OCI-LY3 (cell line): Measurements from ENCODE around the gene KCNH6.

Experiments
- H2AFZ ChIP-seq: fragments of 200-600, 300-600 bp; shearing (Covaris generic); 2 replicates; pipeline ENCODE4 v1.6.0; 2014; ENCODE audit warnings: antibody characterized with exemption, low read depth, low read length
- H3K27ac ChIP-seq: fragments of 200-600, 300-600 bp; sonication (generic); 2 replicates; pipeline ENCODE4 v1.5.1; 2014; ENCODE audit warnings: mild to moderate bottlenecking, low read length, moderate library complexity, mixed read lengths
- H3K27me3 ChIP-seq: fragments of 200-600, 300-600 bp; sonication (generic); 2 replicates; pipeline ENCODE4 v1.6.1; 2014; ENCODE audit warnings: low read depth, low read length, mixed read lengths
- H3K36me3 ChIP-seq: fragments of 200-600, 300-600 bp; sonication (generic); replicated peaks from 2 replicates; pipeline ENCODE3; 2014; ENCODE audit warnings: low read depth, low read length, mixed read lengths
- H3K4me1 ChIP-seq: fragments of 300-600, 200-600 bp; sonication (generic); 2 replicates; pipeline ENCODE4 v1.6.1; 2014; ENCODE audit warnings: low read length, mixed read lengths
- H3K4me2 ChIP-seq: fragments of 200-600, 300-600 bp; sonication (generic); 2 replicates; pipeline ENCODE4 v1.6.1; 2014; ENCODE audit warnings: low read length, mixed read lengths
- H3K4me3 ChIP-seq: fragments of 300-600, 200-600 bp; sonication (generic); 2 replicates; pipeline ENCODE4 v1.5.1; 2014; ENCODE audit warnings: antibody characterized with exemption, mild to moderate bottlenecking, low read length, moderate library complexity
- H3K79me2 ChIP-seq: fragments of 300-600, 200-600 bp; shearing (Covaris generic); 2 replicates; pipeline ENCODE4 v1.6.1; 2014; ENCODE audit warnings: mild to moderate bottlenecking, low read length, mixed read lengths
- H3K9ac ChIP-seq: fragments of 300-600, 200-600 bp; shearing (Covaris generic); 2 replicates; pipeline ENCODE4 v1.6.0; 2014; ENCODE audit warnings: mild to moderate bottlenecking, low read length, moderate library complexity
- H3K9me3 ChIP-seq: fragments of 200-600, 300-600 bp; shearing (Covaris generic); 2 replicates; pipeline ENCODE4 v1.6.1; 2014; ENCODE audit warnings: low read length, mixed read lengths; ENCODE audit not compliant: insufficient read depth
- H4K20me1 ChIP-seq: fragments of 200-600, 300-600 bp; sonication (generic); 2 replicates; pipeline ENCODE4 v1.6.1; 2016; ENCODE audit warnings: low read length, mixed read lengths; ENCODE audit not compliant: insufficient read depth
- CTCF ChIP-seq: fragments of 200-600, 300-600 bp; sonication (generic); IDR thresholded peaks from 2 replicates; pipeline ENCODE4 v1.5.1; 2014; ENCODE audit warnings: antibody characterized with exemption, low read length, low read depth
- EZH2phosphoT487 ChIP-seq: fragments of 200-600 bp; shearing (Covaris generic); IDR thresholded peaks from 2 replicates; pipeline ENCODE4 v1.6.1; 2018; ENCODE audit warnings: antibody characterized with exemption, mixed run types, low read depth

The KCNH6 gene

GRCh38 chr17:63563339-63563738 is 40.2 kb downstream of the KCNH6 start:
- Histone ChIP-seq H3K79me2 (peaks cover 80% of the 10 kb centered on the region), H3K36me3 (no peaks in the 10 kb centered on the region), H3K4me3 (no peak overlapping the region), H3K4me2 (no peak overlapping the region), H3K9ac (no peak overlapping the region), H2AFZ (no peak overlapping the region), H3K9me3 (no peaks in the 10 kb centered on the region), H4K20me1 (peaks cover 48% of the 10 kb centered on the region), H3K27me3 (no peaks in the 10 kb centered on the region), H3K27ac (no peak overlapping the region), H3K4me1 (no peaks in the 10 kb centered on the region)
- TF ChIP-seq EZH2phosphoT487 (no peak), CTCF (no peak)

- Histone ChIP-seq H3K27me3 (no peaks in the 10 kb centered on the region), H2AFZ (no peak overlapping the region), H3K27ac (no peak overlapping the region), H3K9ac (no peak overlapping the region), H3K9me3 (no peaks in the 10 kb centered on the region), H3K36me3 (no peaks in the 10 kb centered on the region), H3K79me2 (peaks cover 83% of the 10 kb centered on the region), H3K4me3 (no peak overlapping the region), H3K4me2 (no peak overlapping the region), H4K20me1 (peaks cover 55% of the 10 kb centered on the region), H3K4me1 (no peaks in the 10 kb centered on the region)
- TF ChIP-seq CTCF (no peak), EZH2phosphoT487 (no peak)
These were observed 41.4 kb downstream of the KCNH6 start for GRCh38 chr17:63564562-63564961.

GRCh38 chr17:63567229-63567628 is 44.1 kb downstream of the KCNH6 start:
- H3K27ac ChIP-seq, result no peak overlapping the region
- H2AFZ ChIP-seq, result no peak overlapping the region
- H3K27me3 ChIP-seq, result no peaks in the 10 kb centered on the region
- no peaks in the 10 kb centered on the region for H3K4me1 ChIP-seq
- H3K79me2 ChIP-seq, result peaks cover 76% of the 10 kb centered on the region
- no peak overlapping the region for H3K9ac ChIP-seq
- no peak overlapping the region for H3K4me2 ChIP-seq
- no peaks in the 10 kb centered on the region for H3K9me3 ChIP-seq
- H3K36me3 ChIP-seq, result no peaks in the 10 kb centered on the region
- peaks cover 57% of the 10 kb centered on the region for H4K20me1 ChIP-seq
- TF ChIP-seq CTCF (no peak), EZH2phosphoT487 (no peak)
- no peak overlapping the region for H3K4me3 ChIP-seq

GRCh38 chr17:63568563-63568962 is 45.4 kb downstream of the KCNH6 start:
- no peak for TF ChIP-seq EZH2phosphoT487
- TF ChIP-seq CTCF, result no peak
- H3K27ac ChIP-seq, result no peak overlapping the region
- H3K9me3 ChIP-seq, result no peaks in the 10 kb centered on the region
- H3K4me3 ChIP-seq, result no peak overlapping the region
- H3K4me2 ChIP-seq, result no peak overlapping the region
- H2AFZ ChIP-seq, result no peak overlapping the region
- no peaks in the 10 kb centered on the region for H3K36me3 ChIP-seq
- no peak overlapping the region for H3K9ac ChIP-seq
- H3K79me2 ChIP-seq, result peaks cover 78% of the 10 kb centered on the region
- peaks cover 54% of the 10 kb centered on the region for H4K20me1 ChIP-seq
- H3K27me3 ChIP-seq, result no peaks in the 10 kb centered on the region
- no peaks in the 10 kb centered on the region for H3K4me1 ChIP-seq
